ENCODE data around the gene CCNH. TPM values are rescaled to one million over a fixed set of nuclear protein-coding genes. Genes with fewer than 3 reads are reported as not detected.

Gene CCNH
- total and polyA plus RNA-seq, 4 donors, result 64.8 to 118 (median 67.7) TPM

DNA sequence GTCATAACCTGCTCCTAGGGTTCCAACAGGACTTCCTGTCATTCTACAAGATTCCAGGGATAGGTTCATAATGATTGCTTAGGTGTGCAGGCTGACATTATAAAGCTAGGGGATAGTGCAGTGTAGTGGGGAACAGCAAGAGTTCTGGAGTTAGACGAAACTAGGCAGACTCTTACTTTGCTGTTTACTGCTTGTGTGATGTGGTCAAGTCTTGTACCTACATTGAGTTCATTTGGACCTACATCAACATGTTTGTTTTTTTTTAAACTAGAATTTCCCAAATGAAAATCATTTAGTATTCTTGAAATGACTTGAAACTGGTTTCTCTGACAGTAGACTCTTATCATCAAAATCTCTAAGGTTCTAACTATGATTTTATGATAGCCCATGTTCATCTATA lies 21.2 kb upstream of the CCNH start:
- Histone ChIP-seq H3K27me3 (ENCODE audit: control insufficient read depth, insufficient read depth, low read length) (no peaks in the 10 kb centered on the region), H3K27ac (ENCODE audit: low read depth, low read length) (no peak overlapping the region), H3K4me1 (ENCODE audit: control insufficient read depth, insufficient read depth, low read length) (no peaks in the 10 kb centered on the region), H3K4me3 (ENCODE audit: low read depth, low read length) (no peak overlapping the region), H3K9me3 (ENCODE audit: control insufficient read depth, insufficient read depth, low read length) (no peaks in the 10 kb centered on the region), H3K36me3 (ENCODE audit: control insufficient read depth, insufficient read depth, low read length) (no peaks in the 10 kb centered on the region)
- WGBS (ENCODE audit: insufficient coverage), result no CpG with 5 or more reads among the region's 1 CpG
- no peak for DNase-seq (ENCODE audit: low read depth in 4 of 6, low spot score in 6 of 6)

- WGBS (ENCODE audit: insufficient coverage), result no CpG with 5 or more reads among the region's 2 CpGs
- no peak for DNase-seq (ENCODE audit: low read depth in 4 of 6, low spot score in 6 of 6)
- no peaks in the 10 kb centered on the region for H3K4me1 ChIP-seq (ENCODE audit: control insufficient read depth, insufficient read depth, low read length)
- H3K27ac ChIP-seq (ENCODE audit: low read depth, low read length), result no peak overlapping the region
- H3K27me3 ChIP-seq (ENCODE audit: control insufficient read depth, insufficient read depth, low read length), result no peaks in the 10 kb centered on the region
- no peaks in the 10 kb centered on the region for H3K9me3 ChIP-seq (ENCODE audit: control insufficient read depth, insufficient read depth, low read length)
- H3K4me3 ChIP-seq (ENCODE audit: low read depth, low read length), result no peak overlapping the region
- H3K36me3 ChIP-seq (ENCODE audit: control insufficient read depth, insufficient read depth, low read length), result no peaks in the 10 kb centered on the region
These were observed 19.7 kb upstream of the CCNH start for GRCh38 chr5:87432460-87432859.

DNA sequence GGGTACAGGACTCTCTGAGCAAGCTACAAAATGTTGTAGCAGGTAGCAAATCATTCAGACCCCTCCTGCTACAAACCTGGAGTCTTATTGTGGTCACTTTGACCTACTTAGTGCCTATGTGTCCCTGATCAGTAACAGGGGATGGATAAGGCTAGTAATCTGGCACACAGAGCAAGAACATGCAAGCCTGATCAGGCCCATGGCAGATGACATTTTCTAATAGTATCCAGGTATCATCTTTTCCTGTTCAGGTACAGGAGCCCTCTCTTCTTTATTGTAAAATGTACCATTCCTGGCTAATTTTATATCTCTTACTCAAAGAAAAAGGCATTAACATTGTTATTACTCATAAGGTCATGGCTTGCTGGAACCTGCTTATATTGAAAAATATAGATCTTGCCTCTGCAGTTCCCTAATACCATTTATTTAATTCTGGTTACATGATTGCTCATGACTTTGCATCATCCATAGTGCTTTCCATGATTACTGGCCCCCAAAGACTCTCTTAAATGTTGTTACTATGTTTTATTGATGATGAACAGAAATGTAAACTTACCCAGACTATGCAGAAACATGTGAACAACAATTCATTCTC lies 18.2 kb upstream of the CCNH start:
- Histone ChIP-seq H3K9me3 (ENCODE audit: control insufficient read depth, insufficient read depth, low read length) (no peaks in the 10 kb centered on the region), H3K4me1 (ENCODE audit: control insufficient read depth, insufficient read depth, low read length) (no peaks in the 10 kb centered on the region), H3K4me3 (ENCODE audit: low read depth, low read length) (no peak overlapping the region), H3K27ac (ENCODE audit: low read depth, low read length) (no peak overlapping the region), H3K36me3 (ENCODE audit: control insufficient read depth, insufficient read depth, low read length) (no peaks in the 10 kb centered on the region), H3K27me3 (ENCODE audit: control insufficient read depth, insufficient read depth, low read length) (no peaks in the 10 kb centered on the region)
- no peak for DNase-seq (ENCODE audit: low read depth in 4 of 6, low spot score in 6 of 6)

DNA sequence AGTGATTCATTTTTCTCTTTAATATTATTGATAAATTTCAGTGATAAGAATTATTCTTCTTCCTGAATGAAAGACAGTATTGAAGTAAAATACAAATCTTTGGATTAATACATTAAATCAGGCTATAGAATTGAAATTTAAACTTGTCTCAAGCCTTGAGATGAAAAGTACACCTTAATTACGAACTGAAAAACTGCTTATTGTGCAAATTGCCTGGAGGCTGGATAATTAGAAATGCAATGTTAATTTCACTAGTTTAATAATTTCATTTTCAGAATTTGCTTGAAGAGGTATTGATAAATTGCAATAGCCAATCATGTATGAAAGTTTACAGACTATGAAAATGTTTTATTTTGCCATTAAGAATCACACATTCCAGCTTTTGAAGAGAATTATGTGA lies 11.0 kb upstream of the CCNH start:
- DNase-seq (ENCODE audit: low read depth in 4 of 6, low spot score in 6 of 6), result no peak
- Histone ChIP-seq H3K4me1 (ENCODE audit: control insufficient read depth, insufficient read depth, low read length) (no peaks in the 10 kb centered on the region), H3K36me3 (ENCODE audit: control insufficient read depth, insufficient read depth, low read length) (no peaks in the 10 kb centered on the region), H3K27ac (ENCODE audit: low read depth, low read length) (no peak overlapping the region), H3K9me3 (ENCODE audit: control insufficient read depth, insufficient read depth, low read length) (no peaks in the 10 kb centered on the region), H3K4me3 (ENCODE audit: low read depth, low read length) (no peak overlapping the region), H3K27me3 (ENCODE audit: control insufficient read depth, insufficient read depth, low read length) (no peaks in the 10 kb centered on the region)
- no CpG with 5 or more reads among the region's 1 CpG for WGBS (ENCODE audit: insufficient coverage)

DNA sequence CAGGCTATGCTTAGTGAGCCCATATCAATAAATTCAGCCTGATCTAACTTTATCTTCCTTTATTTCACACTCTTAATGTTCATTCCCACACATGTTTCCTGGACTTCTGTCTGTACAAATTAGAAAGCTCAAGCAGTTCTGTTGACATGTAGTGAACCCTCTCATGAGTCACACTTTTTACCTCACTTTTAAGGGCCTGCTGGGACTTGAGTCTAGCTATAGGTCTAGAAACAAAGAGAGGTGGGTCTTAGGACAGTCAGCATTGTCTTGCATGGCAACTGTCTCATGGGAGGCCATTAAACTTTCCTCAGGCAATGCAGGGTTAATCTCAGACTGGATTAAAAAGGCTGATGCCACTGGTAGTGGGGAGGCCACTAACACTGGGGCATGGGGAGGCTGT lies 8.6 kb upstream of the CCNH start:
- Histone ChIP-seq H3K4me3 (ENCODE audit: low read depth, low read length) (no peak overlapping the region), H3K36me3 (ENCODE audit: control insufficient read depth, insufficient read depth, low read length) (no peaks in the 10 kb centered on the region), H3K27me3 (ENCODE audit: control insufficient read depth, insufficient read depth, low read length) (no peaks in the 10 kb centered on the region), H3K27ac (ENCODE audit: low read depth, low read length) (no peak overlapping the region), H3K9me3 (ENCODE audit: control insufficient read depth, insufficient read depth, low read length) (no peaks in the 10 kb centered on the region), H3K4me1 (ENCODE audit: control insufficient read depth, insufficient read depth, low read length) (no peaks in the 10 kb centered on the region)
- DNase-seq (ENCODE audit: low read depth in 4 of 6, low spot score in 6 of 6), result no peak

GRCh38 chr5:87418506-87418905 lies 5.8 kb upstream of the CCNH start:
- H3K36me3 ChIP-seq (ENCODE audit: control insufficient read depth, insufficient read depth, low read length), result no peaks in the 10 kb centered on the region
- H3K9me3 ChIP-seq (ENCODE audit: control insufficient read depth, insufficient read depth, low read length), result no peaks in the 10 kb centered on the region
- no peak overlapping the region for H3K4me3 ChIP-seq (ENCODE audit: low read depth, low read length)
- H3K4me1 ChIP-seq (ENCODE audit: control insufficient read depth, insufficient read depth, low read length), result no peaks in the 10 kb centered on the region
- no peaks in the 10 kb centered on the region for H3K27me3 ChIP-seq (ENCODE audit: control insufficient read depth, insufficient read depth, low read length)
- no peak for DNase-seq (ENCODE audit: low read depth in 4 of 6, low spot score in 6 of 6)
- H3K27ac ChIP-seq (ENCODE audit: low read depth, low read length), result no peak overlapping the region

DNA sequence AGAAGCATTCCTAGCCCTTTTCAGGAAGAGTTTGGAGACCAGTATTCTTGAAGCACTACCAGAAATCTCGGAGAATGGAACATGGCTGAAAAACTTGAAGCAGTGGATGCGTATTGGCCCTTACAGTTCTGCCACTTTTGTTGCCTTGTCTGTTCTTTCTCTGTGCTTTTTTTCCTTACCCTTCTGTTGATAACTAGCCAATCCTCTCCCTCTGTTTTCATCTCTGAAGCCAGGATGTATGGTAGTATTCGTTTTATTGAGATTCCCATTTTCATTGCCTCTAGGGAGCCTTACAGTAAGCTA lies 564 bp upstream of the CCNH start:
- WGBS (ENCODE audit: insufficient coverage), result 9% methylated on average over 1 of the region's 3 CpGs

DNA sequence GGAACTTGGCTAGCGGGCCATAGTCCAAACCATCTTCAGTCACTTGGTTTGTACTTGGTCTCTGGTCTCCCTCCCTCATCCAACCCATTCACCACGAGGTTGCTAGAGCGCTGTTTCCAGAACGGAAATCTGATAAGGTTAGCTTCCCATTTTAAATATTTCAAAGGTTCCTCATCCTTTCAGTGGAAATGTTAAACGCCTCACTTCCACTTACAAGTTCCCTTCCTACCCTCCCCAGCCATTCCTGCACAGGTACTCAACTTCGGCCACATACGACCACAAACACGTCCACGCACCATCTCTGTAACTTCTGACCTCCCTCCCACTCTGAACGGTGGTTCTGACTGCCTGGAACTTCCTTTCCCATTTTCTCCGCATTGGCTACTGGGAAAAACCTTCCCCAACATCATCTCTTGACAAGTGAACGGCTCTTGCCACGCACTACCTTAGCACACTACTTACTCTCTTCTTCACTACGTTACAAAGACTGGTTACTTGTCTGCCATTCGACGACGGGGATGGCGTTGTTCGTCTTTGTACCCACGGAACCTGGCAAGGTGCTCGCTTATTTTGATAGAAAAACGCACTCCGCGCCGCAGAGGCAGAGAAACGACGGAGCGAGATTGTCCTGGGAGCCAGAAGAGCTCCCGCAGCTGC lies 629 bp downstream of the CCNH start:
- Histone ChIP-seq H3K9me3 (ENCODE audit: control insufficient read depth, insufficient read depth, low read length) (no peaks in the 10 kb centered on the region), H3K27me3 (ENCODE audit: control insufficient read depth, insufficient read depth, low read length) (no peaks in the 10 kb centered on the region), H3K4me3 (ENCODE audit: low read depth, low read length) (peak overlapping the region; percentile 85), H3K36me3 (ENCODE audit: control insufficient read depth, insufficient read depth, low read length) (no peaks in the 10 kb centered on the region), H3K27ac (ENCODE audit: low read depth, low read length) (peak overlapping the region; percentile 95), H3K4me1 (ENCODE audit: control insufficient read depth, insufficient read depth, low read length) (no peaks in the 10 kb centered on the region)
- under 1% methylated on average over 28 of the region's 29 CpGs for WGBS (ENCODE audit: insufficient coverage)
- DNase-seq (ENCODE audit: low read depth in 4 of 6, low spot score in 6 of 6), result peak in 4 of 6 donors; percentile 23 to 66 (median 56)

More for the DNA sequence above, 564 bp upstream of the CCNH start:
- no peak for DNase-seq (ENCODE audit: low read depth in 4 of 6, low spot score in 6 of 6)
- Histone ChIP-seq H3K27me3 (ENCODE audit: control insufficient read depth, insufficient read depth, low read length) (no peaks in the 10 kb centered on the region), H3K36me3 (ENCODE audit: control insufficient read depth, insufficient read depth, low read length) (no peaks in the 10 kb centered on the region), H3K27ac (ENCODE audit: low read depth, low read length) (peak overlapping the region; percentile 83), H3K9me3 (ENCODE audit: control insufficient read depth, insufficient read depth, low read length) (no peaks in the 10 kb centered on the region), H3K4me3 (ENCODE audit: low read depth, low read length) (peak overlapping the region; percentile 85), H3K4me1 (ENCODE audit: control insufficient read depth, insufficient read depth, low read length) (no peaks in the 10 kb centered on the region)

DNA sequence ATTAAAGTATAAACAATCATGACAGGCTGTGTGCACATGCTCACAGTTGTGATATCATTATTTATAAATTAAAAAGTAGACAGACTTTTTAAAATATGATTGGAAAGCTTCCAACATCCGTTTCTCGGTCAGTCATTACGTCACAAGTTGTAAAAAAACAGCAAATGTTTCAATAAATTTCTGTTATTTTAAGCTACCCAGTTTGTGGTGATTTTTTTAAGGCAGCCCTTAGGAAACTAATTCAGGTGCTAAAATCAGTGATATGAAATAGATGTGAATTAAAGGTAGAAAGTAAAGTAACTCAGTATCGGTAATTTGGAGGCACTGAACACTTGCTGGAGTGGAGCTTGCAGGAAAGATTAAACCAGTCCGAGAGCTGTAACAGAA lies 1.2 kb downstream of the CCNH start:
- WGBS (ENCODE audit: insufficient coverage), result no CpG with 5 or more reads among the region's 5 CpGs
- H3K4me3 ChIP-seq (ENCODE audit: low read depth, low read length), result peak overlapping the region; percentile 85
- H3K4me1 ChIP-seq (ENCODE audit: control insufficient read depth, insufficient read depth, low read length), result no peaks in the 10 kb centered on the region
- H3K9me3 ChIP-seq (ENCODE audit: control insufficient read depth, insufficient read depth, low read length), result no peaks in the 10 kb centered on the region
- no peaks in the 10 kb centered on the region for H3K27me3 ChIP-seq (ENCODE audit: control insufficient read depth, insufficient read depth, low read length)
- peak overlapping the region; percentile 95 for H3K27ac ChIP-seq (ENCODE audit: low read depth, low read length)
- DNase-seq (ENCODE audit: low read depth in 4 of 6, low spot score in 6 of 6), result no peak
- H3K36me3 ChIP-seq (ENCODE audit: control insufficient read depth, insufficient read depth, low read length), result no peaks in the 10 kb centered on the region

DNA sequence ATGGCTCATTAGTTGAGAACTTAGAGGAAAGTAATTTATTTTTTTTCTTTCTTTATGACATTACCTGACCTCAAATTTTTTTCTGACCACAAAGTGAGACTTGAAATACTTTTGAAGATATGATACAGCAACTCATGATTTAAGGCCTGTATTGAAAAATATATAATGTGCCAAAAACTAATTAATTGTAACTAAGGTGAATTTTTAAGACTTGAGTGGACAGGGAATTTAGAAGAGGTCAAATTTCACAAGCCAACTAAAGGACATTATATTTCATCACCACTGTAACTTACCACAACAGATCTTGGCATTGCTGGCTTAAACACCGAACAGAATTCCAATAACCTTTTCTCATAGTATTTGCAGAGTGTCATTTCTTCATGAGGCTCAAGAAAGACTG lies 1.8 kb downstream of the CCNH start:
- Histone ChIP-seq H3K4me1 (ENCODE audit: control insufficient read depth, insufficient read depth, low read length) (no peaks in the 10 kb centered on the region), H3K27me3 (ENCODE audit: control insufficient read depth, insufficient read depth, low read length) (no peaks in the 10 kb centered on the region), H3K36me3 (ENCODE audit: control insufficient read depth, insufficient read depth, low read length) (no peaks in the 10 kb centered on the region), H3K9me3 (ENCODE audit: control insufficient read depth, insufficient read depth, low read length) (no peaks in the 10 kb centered on the region), H3K4me3 (ENCODE audit: low read depth, low read length) (no peak overlapping the region), H3K27ac (ENCODE audit: low read depth, low read length) (no peak overlapping the region)
- no peak for DNase-seq (ENCODE audit: low read depth in 4 of 6, low spot score in 6 of 6)
- 83% methylated on average over 1 of the region's 1 CpG for WGBS (ENCODE audit: insufficient coverage)

Measured in spinal cord (tissue), 10 donors.